OCI-LY1 (cell line): ENCODE results near the gene GNG13.

Source experiments
- CTCF ChIP-seq: fragments of 200-600 bp; sonication (generic), shearing (Covaris generic); IDR thresholded peaks from 2 replicates; pipeline ENCODE4 v1.5.1; 2017; ENCODE audit warnings: mild to moderate bottlenecking, antibody characterized with exemption, low read length, moderate library complexity, mixed read lengths
- EZH2 ChIP-seq: fragments of 200-600 bp; sonication (generic), shearing (Covaris generic); IDR thresholded peaks from 2 replicates; pipeline ENCODE4 v1.8.0; 2017; ENCODE audit warnings: borderline replicate concordance, mixed run types, mild to moderate bottlenecking, antibody characterized with exemption, low read length, moderate library complexity, mixed read lengths

DNA sequence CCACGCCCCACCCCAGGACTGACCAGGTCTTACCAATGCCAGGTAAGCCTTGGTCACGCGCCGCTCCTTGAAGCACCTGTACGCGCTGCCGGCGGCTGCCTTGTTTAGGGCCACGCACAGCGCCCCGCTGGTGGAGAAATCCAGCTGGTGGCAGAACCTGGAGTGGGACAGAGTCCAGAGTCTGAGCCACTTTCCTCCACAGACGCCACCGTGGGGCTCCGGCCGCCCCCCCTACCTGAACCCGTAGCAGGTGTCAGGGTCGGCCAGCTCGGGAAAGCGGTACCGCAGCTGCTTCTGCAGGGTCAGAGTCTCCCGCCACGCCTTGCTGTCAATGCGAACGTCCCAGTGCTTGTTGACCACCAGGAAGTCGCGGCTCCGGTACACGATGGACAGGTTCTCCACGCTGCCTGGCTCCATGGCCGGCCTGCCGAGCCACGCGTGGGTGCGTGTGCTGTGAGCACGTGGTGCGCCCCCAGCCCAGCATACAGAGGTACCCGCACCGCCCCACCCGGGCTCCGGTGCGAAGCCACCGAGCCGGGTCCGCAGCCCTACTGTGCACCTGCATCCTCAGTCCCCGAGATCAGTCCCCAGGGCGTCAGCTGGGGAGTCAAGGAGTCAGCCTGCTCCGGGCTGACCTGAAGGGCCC, 13.1 kb downstream of the GNG13 start:
- TF ChIP-seq CTCF (no peak), EZH2 (no peak)
